ENCODE results near the gene DLGAP1.

The DLGAP1 gene

DNA sequence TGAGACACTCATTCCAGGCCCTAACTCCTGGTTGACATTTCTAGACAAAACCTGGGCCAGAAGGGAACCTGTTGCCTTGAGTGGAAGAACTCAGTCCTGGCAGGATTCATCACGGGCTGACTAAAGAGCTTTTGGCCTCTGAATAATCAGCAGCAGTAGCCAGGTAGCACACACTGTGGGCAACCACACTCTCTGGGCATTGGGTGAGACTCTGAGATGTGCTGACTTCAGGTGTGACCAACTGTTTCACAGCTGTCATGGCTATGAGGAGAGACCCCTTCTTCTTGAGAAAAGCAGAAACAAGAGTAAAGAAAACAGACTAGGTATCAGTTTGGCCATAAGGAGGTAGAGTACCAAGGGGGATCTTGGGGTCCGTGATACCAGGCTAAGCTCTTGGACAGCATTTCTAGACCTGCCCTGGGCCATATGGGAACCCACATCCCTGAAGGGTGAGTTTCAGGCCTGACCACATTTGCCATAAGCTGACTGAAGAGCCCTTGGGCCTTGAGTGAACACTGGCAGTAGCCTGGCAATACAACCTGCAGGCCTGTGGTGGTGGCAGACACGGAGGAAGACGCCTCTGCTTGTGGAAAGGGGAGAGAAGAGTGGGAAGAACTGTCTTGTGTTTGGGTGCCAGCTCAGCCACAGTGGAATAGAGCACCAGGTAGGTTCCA lies 230.9 kb downstream of the DLGAP1 start:
- Mint-ChIP-seq H3K27me3 (no peaks in the 10 kb centered on the region), H3K36me3 (no peaks in the 10 kb centered on the region), H3K9me3 (peaks cover 7% of the 10 kb centered on the region), H3K4me1 (no peaks in the 10 kb centered on the region), H3K4me3 (no peak overlapping the region), H3K27ac (no peak overlapping the region)
- DNase-seq: no peak
- CTCF ChIA-PET: interaction anchor here (0.5 kb wide), 1 partner anchor 613 kb away, joined by 3 read pairs; no protein-coding TSS in a partner anchor

DNA sequence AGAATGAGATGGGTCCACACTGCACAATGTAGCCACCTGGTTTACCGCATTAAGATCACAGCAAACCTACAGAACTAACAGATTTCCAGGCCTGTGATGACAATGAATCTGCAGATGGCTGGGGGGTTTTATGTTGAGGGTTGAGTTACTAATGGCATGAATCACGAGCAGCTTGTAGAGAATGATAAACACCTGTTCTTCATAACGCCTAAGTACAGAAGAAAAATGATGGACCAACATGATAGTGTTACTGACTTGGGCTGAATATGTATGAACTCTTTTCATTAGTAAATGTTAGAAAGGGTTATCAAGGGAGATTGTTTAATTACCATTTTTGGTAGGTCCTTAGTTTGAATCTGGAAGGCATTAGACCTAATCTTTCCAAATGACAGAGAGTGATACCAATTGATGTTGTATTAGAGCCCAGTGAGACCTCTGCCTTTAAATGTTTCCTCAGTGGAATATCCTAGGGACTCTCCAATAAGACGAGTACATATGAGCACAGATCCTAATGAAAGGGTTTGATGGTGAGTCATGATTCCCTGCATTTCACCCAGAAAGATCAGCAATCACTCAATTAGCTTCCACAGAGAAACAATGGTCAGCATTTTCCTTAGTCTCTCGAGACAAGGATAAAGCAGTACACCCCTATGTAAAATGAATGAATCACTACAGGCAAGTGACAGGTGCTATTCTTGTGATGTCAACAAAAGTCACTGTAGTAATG lies 243.8 kb downstream of the DLGAP1 start:
- peaks cover 3% of the 10 kb centered on the region for H3K9me3 Mint-ChIP-seq
- H3K4me3 Mint-ChIP-seq: no peak overlapping the region
- CTCF ChIA-PET: no interaction called here
- H3K27ac Mint-ChIP-seq: no peak overlapping the region
- no peak for DNase-seq
- no peaks in the 10 kb centered on the region for H3K27me3 Mint-ChIP-seq
- no peaks in the 10 kb centered on the region for H3K4me1 Mint-ChIP-seq
- no peaks in the 10 kb centered on the region for H3K36me3 Mint-ChIP-seq

DNA sequence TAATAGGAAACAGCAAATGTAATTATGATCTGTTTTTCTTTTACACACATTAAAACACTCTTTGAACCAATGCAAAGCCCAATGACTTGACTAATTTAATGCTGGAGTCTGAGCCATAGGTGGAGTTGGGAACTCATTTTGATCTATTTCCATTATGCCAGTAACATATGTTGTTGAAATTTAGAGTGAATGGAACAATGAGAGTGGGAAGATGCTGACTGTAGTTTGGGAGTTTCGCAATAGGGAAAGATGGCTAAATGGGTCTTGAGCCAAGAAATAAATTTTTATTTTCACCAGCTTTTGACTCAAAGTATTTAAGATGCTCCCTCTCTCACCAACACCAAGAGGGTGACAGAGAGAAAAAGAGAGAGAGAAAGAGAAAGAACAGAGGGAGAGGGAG lies 246.7 kb downstream of the DLGAP1 start:
- CTCF ChIA-PET: interaction anchor here (1.1 kb wide), 1 partner anchor 25 kb away, joined by 3 read pairs; no protein-coding TSS in a partner anchor
- H3K27me3 Mint-ChIP-seq: no peaks in the 10 kb centered on the region
- DNase-seq: no peak
- peaks cover 2% of the 10 kb centered on the region for H3K9me3 Mint-ChIP-seq
- no peaks in the 10 kb centered on the region for H3K36me3 Mint-ChIP-seq
- no peak overlapping the region for H3K27ac Mint-ChIP-seq
- H3K4me1 Mint-ChIP-seq: no peaks in the 10 kb centered on the region
- H3K4me3 Mint-ChIP-seq: no peak overlapping the region

DNA sequence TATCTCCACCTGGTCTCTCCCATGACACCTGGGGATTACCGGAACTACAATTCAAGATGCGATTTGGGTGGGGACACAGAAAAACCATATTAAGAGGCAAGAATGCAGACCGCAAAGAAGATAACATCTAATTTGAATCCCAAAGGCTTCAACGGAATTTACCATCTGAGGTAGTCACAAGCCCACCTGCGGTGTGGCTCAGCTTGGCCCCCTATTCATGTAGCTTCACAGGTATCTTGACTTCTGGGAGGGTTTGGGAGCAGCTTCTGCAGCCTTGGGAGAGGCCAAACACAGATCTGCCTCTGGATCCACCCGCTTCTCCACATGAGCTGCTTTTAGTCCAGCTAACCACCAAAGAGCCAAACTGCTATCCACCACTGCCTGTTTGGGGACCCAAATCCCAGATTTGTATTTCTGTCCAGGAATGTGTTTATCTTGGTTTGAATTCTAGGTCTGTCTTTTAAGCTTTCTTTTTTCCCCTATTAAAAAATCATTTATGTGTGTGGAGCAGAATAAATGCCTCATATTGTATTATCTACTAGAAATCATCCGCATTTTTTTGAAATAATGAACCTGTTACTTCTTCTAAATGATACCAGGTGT lies 247.6 kb downstream of the DLGAP1 start:
- no peak for DNase-seq
- Mint-ChIP-seq H3K36me3 (no peaks in the 10 kb centered on the region), H3K4me3 (no peak overlapping the region), H3K9me3 (peaks cover 2% of the 10 kb centered on the region), H3K27me3 (no peaks in the 10 kb centered on the region), H3K27ac (no peak overlapping the region), H3K4me1 (no peaks in the 10 kb centered on the region)
- CTCF ChIA-PET: no interaction called here

DNA sequence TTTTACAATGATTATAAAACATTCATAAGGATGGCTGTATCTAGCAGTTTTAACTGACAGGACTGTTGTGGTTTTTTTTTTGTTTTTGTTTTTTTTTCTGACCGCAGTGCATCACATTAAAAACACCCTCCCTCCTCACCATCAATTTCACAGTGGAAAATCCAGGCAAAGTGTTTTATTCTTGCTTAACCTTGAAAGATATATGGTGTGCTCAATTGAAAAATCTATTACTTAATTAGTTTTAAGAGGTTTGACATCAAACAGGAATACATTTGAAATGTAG lies 250.7 kb downstream of the DLGAP1 start:
- H3K9me3 Mint-ChIP-seq: peaks cover 2% of the 10 kb centered on the region
- no peak for DNase-seq
- no peaks in the 10 kb centered on the region for H3K4me1 Mint-ChIP-seq
- CTCF ChIA-PET: no interaction called here
- H3K27me3 Mint-ChIP-seq: no peaks in the 10 kb centered on the region
- H3K4me3 Mint-ChIP-seq: no peak overlapping the region
- no peaks in the 10 kb centered on the region for H3K36me3 Mint-ChIP-seq
- no peak overlapping the region for H3K27ac Mint-ChIP-seq

DNA sequence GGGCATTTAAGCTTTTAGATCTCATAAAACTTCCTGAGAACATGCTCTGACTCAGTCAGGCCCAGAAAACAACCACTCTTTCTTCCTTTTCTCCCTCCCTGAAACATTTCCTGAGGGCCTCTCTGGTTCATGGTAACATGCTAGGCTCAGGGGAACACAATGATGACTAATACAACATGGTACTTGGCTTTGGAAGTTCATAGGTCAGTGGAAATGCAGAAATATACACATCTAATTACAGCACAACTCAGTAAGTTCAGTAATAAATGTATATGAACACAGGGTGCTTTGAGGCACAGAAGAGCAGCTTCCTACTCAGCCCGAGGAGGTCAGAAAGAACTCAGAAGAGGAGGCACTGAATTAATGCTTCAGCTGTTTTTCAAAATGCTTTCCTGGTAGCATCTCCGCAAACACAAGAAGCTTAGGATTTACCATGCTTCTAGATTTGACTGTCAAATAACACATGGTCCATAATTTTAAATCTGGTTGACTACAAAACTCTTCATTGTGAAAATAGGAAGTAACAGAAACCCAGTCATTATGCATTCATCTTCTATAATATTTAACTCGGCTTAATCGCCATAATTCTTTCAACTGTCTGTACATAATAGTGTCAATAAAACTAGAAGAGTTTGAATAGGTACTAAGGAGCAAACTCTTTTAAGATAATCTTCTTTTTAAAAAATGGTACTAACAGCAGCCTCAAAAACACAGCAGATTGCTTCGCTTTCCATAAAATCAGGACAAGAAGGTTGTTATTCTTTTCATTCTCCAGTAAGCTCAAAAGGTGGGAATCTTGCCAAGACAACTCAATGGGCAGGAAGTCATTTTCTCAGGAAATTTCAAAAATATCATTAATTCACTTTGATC lies 251.3 kb downstream of the DLGAP1 start:
- CTCF ChIA-PET: no interaction called here
- no peaks in the 10 kb centered on the region for H3K4me1 Mint-ChIP-seq
- no peak overlapping the region for H3K27ac Mint-ChIP-seq
- H3K4me3 Mint-ChIP-seq: no peak overlapping the region
- H3K27me3 Mint-ChIP-seq: no peaks in the 10 kb centered on the region
- no peaks in the 10 kb centered on the region for H3K36me3 Mint-ChIP-seq
- no peak for DNase-seq
- peaks cover 2% of the 10 kb centered on the region for H3K9me3 Mint-ChIP-seq

DNA sequence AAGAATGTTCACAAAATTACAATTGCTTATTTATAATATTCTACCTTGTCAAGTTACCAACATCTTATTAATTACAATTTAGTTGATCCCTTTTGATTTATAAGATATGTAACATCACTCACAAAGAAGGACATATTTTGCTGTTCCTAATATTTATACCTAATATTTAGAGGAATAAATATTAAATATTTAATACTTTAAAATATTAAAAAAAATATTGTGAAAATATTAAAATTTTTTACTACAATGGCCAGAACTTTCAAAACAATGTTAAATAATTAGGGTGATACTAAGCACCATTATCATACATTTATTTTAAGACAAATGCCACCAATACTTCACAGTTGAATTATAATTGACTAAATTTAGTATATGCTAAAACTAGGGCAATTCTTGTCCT lies 254.7 kb downstream of the DLGAP1 start:
- Mint-ChIP-seq H3K4me1 (no peaks in the 10 kb centered on the region), H3K4me3 (no peak overlapping the region), H3K27ac (no peak overlapping the region), H3K9me3 (peaks cover 2% of the 10 kb centered on the region), H3K36me3 (no peaks in the 10 kb centered on the region), H3K27me3 (no peaks in the 10 kb centered on the region)
- CTCF ChIA-PET: no interaction called here
- DNase-seq: no peak

DNA sequence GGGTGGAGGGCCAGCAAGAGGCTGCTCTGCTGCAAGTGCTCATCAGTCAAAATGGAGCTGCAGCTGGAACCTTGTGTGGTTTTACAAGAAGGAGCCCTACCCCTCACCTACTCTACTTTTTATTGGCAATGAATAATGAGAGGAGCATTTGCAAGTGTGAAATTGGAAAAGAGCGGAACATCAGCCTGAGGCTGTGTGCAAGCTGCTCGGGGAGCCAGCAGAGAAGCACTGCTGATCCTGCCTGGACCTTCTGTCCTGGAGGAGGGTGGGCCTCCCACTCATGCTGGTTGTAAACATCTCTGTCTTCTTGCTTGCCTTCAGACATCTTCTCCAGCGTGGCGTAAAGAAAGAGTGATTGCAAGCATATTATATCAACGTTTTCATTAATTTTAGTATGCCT lies 256.2 kb downstream of the DLGAP1 start:
- no peak overlapping the region for H3K27ac Mint-ChIP-seq
- no peak overlapping the region for H3K4me3 Mint-ChIP-seq
- H3K4me1 Mint-ChIP-seq: no peaks in the 10 kb centered on the region
- DNase-seq: no peak
- H3K36me3 Mint-ChIP-seq: no peaks in the 10 kb centered on the region
- CTCF ChIA-PET: no interaction called here
- H3K9me3 Mint-ChIP-seq: peaks cover 2% of the 10 kb centered on the region
- no peaks in the 10 kb centered on the region for H3K27me3 Mint-ChIP-seq

DNA sequence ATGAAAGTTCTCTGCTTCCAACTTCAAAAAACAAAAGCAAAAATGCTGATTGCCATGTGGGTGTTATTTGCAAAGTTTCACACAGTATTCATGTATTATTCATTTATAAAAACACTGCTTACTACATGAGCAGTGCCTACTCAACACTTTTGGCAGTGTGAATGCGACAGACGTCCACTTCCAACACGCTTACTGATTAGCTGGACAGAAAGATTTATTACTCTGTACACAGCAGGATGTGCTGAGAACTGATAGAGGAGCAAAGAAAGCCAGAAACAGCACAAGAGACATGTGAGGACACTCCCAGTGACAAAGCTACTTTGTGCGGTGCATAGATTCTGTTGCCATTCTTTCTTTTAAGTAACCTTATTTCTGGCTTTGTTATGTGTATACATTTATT lies 258.8 kb downstream of the DLGAP1 start:
- CTCF ChIA-PET: no interaction called here
- Mint-ChIP-seq H3K4me1 (no peaks in the 10 kb centered on the region), H3K27me3 (no peaks in the 10 kb centered on the region), H3K27ac (no peak overlapping the region), H3K36me3 (no peaks in the 10 kb centered on the region), H3K4me3 (no peak overlapping the region), H3K9me3 (no peaks in the 10 kb centered on the region)
- no peak for DNase-seq

DNA sequence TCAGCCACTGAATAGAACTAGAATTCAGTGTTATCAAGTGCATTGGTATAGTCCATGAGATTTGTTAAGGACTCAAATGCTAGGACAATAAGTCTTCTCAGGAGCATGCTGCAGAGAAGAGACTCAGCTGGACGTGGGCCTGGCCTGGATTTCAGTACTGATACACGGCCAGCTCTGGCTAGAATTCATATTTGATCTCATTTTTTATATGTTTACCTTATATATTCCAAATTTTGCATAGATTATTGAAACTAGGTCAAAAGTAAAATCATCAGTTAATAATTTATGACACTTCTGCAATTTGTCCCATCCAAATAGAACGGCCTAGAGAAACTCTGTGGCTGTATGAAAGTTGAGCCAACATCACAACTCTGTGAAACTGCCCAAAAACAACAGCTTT lies 262.0 kb downstream of the DLGAP1 start:
- Mint-ChIP-seq H3K36me3 (no peaks in the 10 kb centered on the region), H3K27ac (no peak overlapping the region), H3K27me3 (no peaks in the 10 kb centered on the region), H3K4me3 (no peak overlapping the region), H3K9me3 (no peaks in the 10 kb centered on the region), H3K4me1 (no peaks in the 10 kb centered on the region)
- no peak for DNase-seq
- CTCF ChIA-PET: no interaction called here

DNA sequence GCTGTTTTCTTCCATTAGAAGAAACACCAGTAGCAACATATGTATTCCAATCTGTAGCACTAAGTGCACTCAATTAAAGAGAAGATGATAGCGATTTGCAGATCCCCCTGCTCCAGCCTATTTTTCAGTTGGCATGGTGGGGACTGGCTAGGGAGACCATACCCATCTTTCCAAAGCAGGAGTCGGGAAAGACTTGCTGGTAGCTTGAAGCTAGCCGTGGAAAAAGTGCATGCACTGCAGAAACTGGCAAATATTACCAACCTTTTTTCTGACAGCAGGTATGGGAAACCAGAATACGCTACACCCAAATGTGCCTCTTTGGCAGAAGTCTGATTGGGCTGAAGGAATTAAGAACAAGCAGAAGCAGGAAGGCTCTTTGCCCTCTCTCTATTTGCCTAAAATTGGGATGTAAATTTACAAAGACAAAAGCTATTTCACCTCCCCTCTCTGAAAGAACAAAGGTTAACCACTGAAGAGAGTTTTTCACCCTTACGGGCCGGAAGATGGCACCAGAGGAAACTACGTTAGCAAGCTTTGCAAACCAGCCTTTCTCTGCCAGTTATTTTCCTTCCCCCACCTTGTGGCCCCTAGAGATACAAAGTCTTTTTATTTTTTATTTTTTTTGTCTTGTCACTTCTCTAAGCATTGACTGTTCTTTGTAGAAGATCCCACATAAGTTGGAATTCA lies 273.1 kb downstream of the DLGAP1 start:
- Mint-ChIP-seq H3K27me3 (no peaks in the 10 kb centered on the region), H3K4me3 (no peak overlapping the region), H3K36me3 (no peaks in the 10 kb centered on the region), H3K9me3 (peaks cover 6% of the 10 kb centered on the region), H3K27ac (no peak overlapping the region), H3K4me1 (no peaks in the 10 kb centered on the region)
- DNase-seq: no peak
- CTCF ChIA-PET: no interaction called here

DNA sequence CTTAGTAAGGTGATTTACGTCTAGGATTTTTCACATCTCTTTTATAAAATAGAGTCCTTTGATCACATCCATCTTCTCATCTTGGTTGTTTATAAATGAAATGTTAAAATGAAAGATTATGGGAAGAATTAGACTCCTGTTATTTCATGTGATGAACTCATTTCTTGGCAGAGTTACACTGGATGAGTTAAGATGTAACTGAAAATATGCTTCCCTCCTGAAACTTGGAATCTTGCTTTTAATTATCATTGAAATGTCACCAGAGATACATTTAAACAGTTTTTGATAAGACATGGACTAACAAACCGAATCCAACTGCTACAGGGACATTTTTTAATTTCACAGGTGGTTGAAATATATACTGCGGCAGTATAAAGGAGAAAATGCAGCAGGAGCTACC lies 274.0 kb downstream of the DLGAP1 start:
- Mint-ChIP-seq H3K4me3 (no peak overlapping the region), H3K36me3 (no peaks in the 10 kb centered on the region), H3K9me3 (peaks cover 3% of the 10 kb centered on the region), H3K4me1 (no peaks in the 10 kb centered on the region), H3K27me3 (no peaks in the 10 kb centered on the region), H3K27ac (no peak overlapping the region)
- CTCF ChIA-PET: no interaction called here
- DNase-seq: no peak

DNA sequence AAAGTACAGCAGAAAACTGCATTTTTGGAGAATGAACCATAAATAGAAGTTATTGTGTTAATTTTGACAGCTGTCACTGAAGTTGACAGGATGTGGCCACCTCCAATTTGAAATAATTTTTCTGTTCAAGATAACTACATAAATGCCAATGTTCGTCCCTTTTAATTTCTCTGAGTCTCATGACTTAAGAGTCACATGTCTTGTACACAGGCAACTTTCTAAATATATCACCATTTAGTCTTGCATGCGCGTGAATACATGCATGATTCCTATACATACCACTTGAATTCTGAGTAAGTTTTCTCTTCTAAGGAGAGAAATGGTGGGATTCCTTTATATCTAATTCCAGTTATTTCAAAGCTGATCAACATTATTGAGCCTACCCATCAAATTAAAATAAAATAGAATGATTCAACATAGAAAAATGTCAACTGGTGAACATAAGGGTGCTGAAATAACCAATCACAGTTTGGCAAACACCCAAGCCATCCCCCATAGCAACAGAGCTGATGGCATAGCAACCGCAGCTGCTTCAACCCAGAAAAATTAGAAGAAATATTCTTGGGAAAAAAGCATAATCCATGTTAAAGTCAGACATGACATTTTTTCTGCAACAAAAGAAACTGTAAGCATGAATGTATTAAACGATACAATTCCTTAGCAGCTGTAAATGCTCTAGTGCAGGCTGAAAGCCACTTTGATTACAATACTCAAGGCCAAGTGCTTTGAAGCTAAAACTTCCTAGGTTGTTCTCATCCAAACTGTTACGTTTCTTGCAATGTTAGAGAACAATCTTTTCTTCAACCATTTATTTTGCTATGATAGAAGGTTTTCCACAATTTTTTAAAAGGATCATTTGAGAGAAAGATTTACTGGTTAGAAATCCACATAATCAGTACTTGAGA lies 282.7 kb downstream of the DLGAP1 start:
- CTCF ChIA-PET: no interaction called here
- peaks cover 2% of the 10 kb centered on the region for H3K9me3 Mint-ChIP-seq
- H3K27me3 Mint-ChIP-seq: no peaks in the 10 kb centered on the region
- no peak overlapping the region for H3K4me3 Mint-ChIP-seq
- no peak overlapping the region for H3K27ac Mint-ChIP-seq
- no peak for DNase-seq
- H3K4me1 Mint-ChIP-seq: no peaks in the 10 kb centered on the region
- H3K36me3 Mint-ChIP-seq: no peaks in the 10 kb centered on the region
